Keratinocyte (primary cell): ENCODE results near the gene ATRNL1.

ENCODE experiments used
- CTCF ChIP-seq, 3 experiments: IDR thresholded peaks in 1 of 3; conservative IDR thresholded peaks in 1 of 3; optimal IDR thresholded peaks in 1 of 3; 2 replicates in 2 of 3; 3 replicates in 1 of 3; pipeline versions ENCODE3 to v1.5.1; 2011; ENCODE audit warnings: low read length in 3 of 3, mild to moderate bottlenecking in 3 of 3, moderate library complexity in 2 of 3, control low read depth in 1 of 3, inconsistent platforms in 1 of 3; ENCODE audit not compliant: insufficient read depth in 2 of 3; ENCODE audit errors: extremely low read depth in 1 of 3
- EZH2 ChIP-seq: IDR thresholded peaks from one replicate; pipeline ENCODE4 v1.6.1; 2012; ENCODE audit warnings: inconsistent platforms, mild to moderate bottlenecking, low read length, moderate library complexity

DNA sequence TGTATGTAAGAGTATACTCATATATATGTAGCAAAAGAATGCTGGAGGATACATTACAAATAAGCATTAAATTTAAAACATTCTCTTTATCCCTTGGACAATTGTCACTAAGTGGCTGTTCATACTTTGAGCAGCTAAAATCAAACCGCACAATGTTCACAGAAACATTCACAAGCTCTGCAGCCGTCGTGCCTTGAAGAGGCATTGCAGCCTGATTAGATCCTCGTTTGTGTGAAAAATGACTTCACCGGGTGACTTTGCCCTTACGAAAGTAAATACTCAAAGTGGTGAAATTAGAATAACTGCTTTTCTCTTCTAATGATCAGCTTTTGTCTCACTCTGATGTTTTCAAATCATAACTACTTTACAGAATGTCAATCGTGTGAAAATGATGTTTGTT lies 860.8 kb downstream of the ATRNL1 start:
- TF ChIP-seq CTCF (optimal IDR thresholded peaks at IDR 0.05 in 1 of 3, IDR thresholded peaks at IDR 0.05 in 1 of 3, conservative IDR thresholded peaks at IDR 0.05 in 1 of 3; ENCODE audit: extremely low read depth in 1 of 3, insufficient read depth in 2 of 3, low read length in 3 of 3) (no peak), EZH2 (no peak)
